Peyer's patch (tissue), 4 donors: ENCODE results near the gene SUGP1.

Experiments used
- CTCF ChIP-seq, 6 experiments: fragments of 450-650 bp in 4 of 6; fragments of 200-600 bp in 2 of 6; sonication (generic) in 1 of 6; IDR thresholded peaks; one replicate each; pipeline ENCODE4 v1.5.1; 2017 to 2019; ENCODE audit warnings: antibody characterized with exemption in 6 of 6, mild to moderate bottlenecking in 3 of 6, moderate library complexity in 1 of 6
- POLR2A ChIP-seq, 2 donors: fragments of 450-650 bp; IDR thresholded peaks; one replicate each; pipeline ENCODE4 v1.5.1; 2017; ENCODE audit warnings: antibody characterized with exemption in 2 of 2, mild to moderate bottlenecking in 2 of 2, moderate library complexity in 2 of 2

DNA sequence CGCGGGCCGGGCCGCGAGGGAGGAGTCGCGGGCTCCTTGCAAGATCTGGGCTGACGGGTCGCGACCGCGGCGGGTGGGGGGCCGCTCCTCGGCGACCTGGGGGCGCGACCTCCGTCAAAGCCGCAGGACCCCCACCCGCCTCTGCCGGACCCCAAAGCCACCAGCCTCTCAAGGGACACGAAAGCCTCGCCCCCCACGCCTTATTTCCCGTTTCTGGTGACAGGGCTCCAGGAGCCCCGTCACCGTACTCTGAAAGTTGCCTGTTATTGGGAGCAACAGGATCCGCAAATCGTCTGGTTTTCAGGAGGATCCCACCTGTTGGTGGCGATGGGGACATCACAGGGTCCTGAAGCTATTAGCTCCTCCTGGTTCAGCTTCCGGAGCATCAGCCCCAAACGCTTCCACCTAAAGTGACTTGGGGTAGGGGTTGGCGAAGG lies 850 bp upstream of the SUGP1 start:
- no peak for TF ChIP-seq CTCF (IDR thresholded peaks at IDR 0.05)
- no peak for TF ChIP-seq POLR2A (IDR thresholded peaks at IDR 0.05)
